HepG2 (cell line): ENCODE data around the gene ZKSCAN4. TPM values are rescaled to one million over a fixed set of nuclear protein-coding genes. Genes with fewer than 3 reads are reported as not detected.

Experiments
- ATAC-seq: fragments of 200-7000 bp; cut with Tn5 transposase; 3 replicates; pipeline ENCODE4 v1.9.1; 2020; ENCODE audit warnings: mild to moderate bottlenecking, moderate library complexity
- BruUV-seq: library from RNA; stranded (reverse); fragments of 400-500 nt; replicated peaks from 2 replicates; lab custom pipeline; 2021; lab: Mats Ljungman, UMichigan
- CTCF ChIA-PET: fragments of 300-600 bp; formaldehyde crosslinking; extraction: SDS; loops from one replicate; lab custom pipeline; 2021; ENCODE audit warnings: low total read pairs, inconsistent platforms, low intra/inter-chr PET ratio; lab: Yijun Ruan, JAX
- POLR2A ChIA-PET: fragments of 350-600 bp; sonication (Branson Sonifier 250); formaldehyde crosslinking; loops from one replicate; lab custom pipeline; 2020; ENCODE audit warnings: antibody characterized with exemption, inconsistent platforms; lab: Yijun Ruan, JAX
- DNase-seq: peaks from one replicate; pipeline ENCODE4 v3.0.0-alpha.2; 2015; ENCODE audit warnings: low spot score
- FAIRE-seq: peaks from 3 replicates; lab custom pipeline; 2011; peaks lifted over from hg19 to GRCh38; lab: Jason Lieb, UNC
- H2AFZ ChIP-seq: one replicate; pipeline ENCODE4 v1.6.1; 2011; ENCODE audit warnings: low read length, inconsistent platforms
- H3K27ac ChIP-seq: fragments of 300-600 bp; 3 replicates; pipeline ENCODE4 v1.8.0; 2011; ENCODE audit warnings: mixed run types, mild to moderate bottlenecking, mixed read lengths, low read length, inconsistent platforms; ENCODE audit not compliant: insufficient read depth; ENCODE audit errors: extremely low read length
- H3K27me3 ChIP-seq, 2 experiments: fragments of 200-600 bp in 1 of 2; 2 replicates in 1 of 2; 3 replicates in 1 of 2; pipeline versions ENCODE4 v1.6.0 to v1.8.0; 2011; ENCODE audit warnings: low read length in 2 of 2, mild to moderate bottlenecking in 2 of 2, moderate library complexity in 2 of 2, inconsistent platforms in 1 of 2; ENCODE audit not compliant: insufficient read depth in 2 of 2, control insufficient read depth in 1 of 2
- H3K36me3 ChIP-seq, 2 experiments: fragments of 200-600 bp in 1 of 2; replicated peaks in 1 of 2; 2 replicates in 1 of 2; 3 replicates in 1 of 2; pipeline versions ENCODE4 v1.5.1 to v1.8.0; 2011; ENCODE audit warnings: low read length in 2 of 2, inconsistent platforms in 1 of 2; ENCODE audit not compliant: insufficient read depth in 2 of 2, control insufficient read depth in 1 of 2
- H3K4me1 ChIP-seq: 2 replicates; pipeline ENCODE4 v1.5.1; 2012; ENCODE audit warnings: low read length, inconsistent platforms; ENCODE audit not compliant: insufficient read depth
- H3K4me2 ChIP-seq: 2 replicates; pipeline ENCODE4 v1.6.0; 2011; ENCODE audit warnings: low read depth, low read length, inconsistent platforms
- H3K4me3 ChIP-seq, 3 experiments: fragments of 200-600 bp in 1 of 3; sonication (generic), shearing (Covaris generic) in 1 of 3; replicated peaks in 1 of 3; 2 replicates each; pipeline ENCODE4 v1.5.1; 2011 to 2016; ENCODE audit warnings: low read length in 3 of 3, inconsistent platforms in 2 of 3, low read depth in 2 of 3, mild to moderate bottlenecking in 2 of 3, control low read depth in 1 of 3, mixed read lengths in 1 of 3; ENCODE audit not compliant: insufficient read depth in 1 of 3
- H3K79me2 ChIP-seq: one replicate; pipeline ENCODE4 v1.6.1; 2011; ENCODE audit warnings: low read length, inconsistent platforms; ENCODE audit not compliant: insufficient read depth
- H3K9ac ChIP-seq: 2 replicates; pipeline ENCODE4 v1.6.0; 2011; ENCODE audit warnings: mild to moderate bottlenecking, low read depth, low read length, inconsistent platforms; ENCODE audit not compliant: insufficient read depth
- H3K9me3 ChIP-seq: 2 replicates; pipeline ENCODE4 v1.5.1; 2012; ENCODE audit warnings: mild to moderate bottlenecking, low read length
- H4K20me1 ChIP-seq: 2 replicates; pipeline ENCODE4 v1.6.0; 2011; ENCODE audit warnings: inconsistent platforms, mild to moderate bottlenecking, low read length, moderate library complexity; ENCODE audit not compliant: insufficient read depth
- AHR ChIP-seq: IDR thresholded peaks from 2 replicates; pipeline ENCODE4 v1.6.1; 2018; ENCODE audit warnings: missing genetic modification reagents, missing compliant biosample characterization
- ATF7-NPFF ChIP-seq: sonication (generic); formaldehyde crosslinking; IDR thresholded peaks from 2 replicates; pipeline ENCODE4 v1.8.1; 2023; ENCODE audit warnings: mild to moderate bottlenecking, low read depth, missing genetic modification reagents, moderate library complexity
- GATAD1 ChIP-seq: IDR thresholded peaks from 2 replicates; pipeline ENCODE4 v1.6.1; 2016; ENCODE audit warnings: missing genetic modification reagents, missing compliant biosample characterization
- HCFC1 ChIP-seq: fragments of 150-350 bp; IDR thresholded peaks from 2 replicates; pipeline ENCODE4 v1.6.1; 2014; ENCODE audit warnings: low read depth, low read length
- KMT2B ChIP-seq: IDR thresholded peaks from 2 replicates; pipeline ENCODE4 v1.6.1; 2016; ENCODE audit warnings: missing genetic modification reagents, missing compliant biosample characterization
- STAT6 ChIP-seq: sonication (generic); formaldehyde crosslinking; IDR thresholded peaks from 2 replicates; pipeline ENCODE4 v1.4.0; 2020; ENCODE audit warnings: missing genetic modification reagents, mild to moderate bottlenecking, borderline replicate concordance
- TOPORS ChIP-seq: sonication (generic); formaldehyde crosslinking; IDR thresholded peaks from 2 replicates; pipeline ENCODE4 v1.8.0; 2023; ENCODE audit warnings: mild to moderate bottlenecking, missing genetic modification reagents
- XBP1 ChIP-seq: sonication (generic); formaldehyde crosslinking; IDR thresholded peaks from 2 replicates; pipeline ENCODE4 v1.5.0; 2020; ENCODE audit warnings: missing genetic modification reagents
- ZBTB25 ChIP-seq: IDR thresholded peaks from 2 replicates; pipeline ENCODE4 v1.6.1; 2018; ENCODE audit warnings: missing genetic modification reagents
- ZBTB37 ChIP-seq: sonication (generic); formaldehyde crosslinking; IDR thresholded peaks from 2 replicates; pipeline ENCODE4 v1.4.0; 2020; ENCODE audit warnings: mild to moderate bottlenecking, missing genetic modification reagents
- ZHX1 ChIP-seq: sonication (generic); formaldehyde crosslinking; IDR thresholded peaks from 2 replicates; pipeline ENCODE4 v1.8.1; 2022; ENCODE audit warnings: low read depth, mild to moderate bottlenecking, missing genetic modification reagents
- ZNF138 ChIP-seq: sonication (generic); formaldehyde crosslinking; IDR thresholded peaks from 2 replicates; pipeline ENCODE4 v1.5.0; 2020; ENCODE audit warnings: mild to moderate bottlenecking, low read depth, missing genetic modification reagents
- ZNF180 ChIP-seq: sonication (generic); formaldehyde crosslinking; IDR thresholded peaks from 2 replicates; pipeline ENCODE4 v1.4.0; 2020; ENCODE audit warnings: low read depth, missing genetic modification reagents, borderline replicate concordance
- ZNF703 ChIP-seq: sonication (generic); formaldehyde crosslinking; IDR thresholded peaks from 2 replicates; pipeline ENCODE4 v1.5.1; 2020; ENCODE audit warnings: missing genetic modification reagents, mild to moderate bottlenecking, moderate library complexity, borderline replicate concordance
- WGBS: methylation state at CpG from one replicate; pipeline ENCODE4 v1.1.6; 2017; ENCODE audit warnings: low lambda C conversion rate; 5-methylcytosine and 5-hydroxymethylcytosine counted together
- in situ Hi-C: cut with HindIII; loops from 2 replicates; pipeline ENCODE4 v1.10.0; 2017; ENCODE audit warnings: low pct_unique_long_range_greater_than_20kb; ENCODE audit not compliant: extremely low pct_ligation_motif_present
- intact Hi-C: fragments of 100-400 bp; cut with micrococcal nuclease; formaldehyde crosslinking; loops from one replicate; pipeline ENCODE4 v1.10.0; 2022; ENCODE audit not compliant: unreplicated experiment
- polyA plus RNA-seq, 8 experiments: library from polyadenylated mRNA; depleted of rRNA in 3 of 8; stranded (reverse) in 7 of 8; unstranded in 1 of 8; fragments of >200 nt; fragmentation: Illumina TruSeq in 4 of 8; extraction: Trizol in 4 of 8; gene quantifications; 2 replicates each; pipeline versions ENCODE4 v1.2.1 to v1.2.3, GENCODE V29; 2011 to 2016; ENCODE audit warnings: low read depth in 4 of 8, missing spikeins in 1 of 8, mixed read lengths in 1 of 8; ENCODE audit not compliant: insufficient read depth in 1 of 8
- total RNA-seq, 5 experiments: library from RNA; depleted of rRNA; stranded (reverse); fragments of >200 nt; fragmentation: Illumina TruSeq; extraction: Trizol; gene quantifications; 2 replicates each; pipeline ENCODE4 v1.2.3, GENCODE V29; 2016; ENCODE audit warnings: low read depth in 1 of 5

Gene ZKSCAN4
- total and polyA plus RNA-seq, 2 of the 13 experiments (the other 11 are each of a cell fraction or from before 2014, with no cell fraction given) = 2.9 to 7.8 TPM

GRCh38 chr6:28264834-28265401, 12.8 kb upstream of the ZKSCAN4 start (continued):
- TF ChIP-seq STAT6 (CRISPR knock-in tag) (no peak), ZNF180 (CRISPR knock-in tag) (no peak), ZNF703 (no peak)
- TF ChIP-seq, all 625 proteins: peak for 0

- ChIA-PET CTCF (no interaction called here), POLR2A (interaction anchor here (0.8 kb wide), 1 partner anchor 11 kb away, joined by 3 read pairs; no protein-coding TSS in a partner anchor)
- Histone ChIP-seq H3K4me2 (no peak overlapping the region), H3K27me3 (peaks cover 0 to 27% of the 10 kb centered on the region in 2 experiments; a peak in 3 of 5 replicates), H3K36me3 (no peaks in the 10 kb centered on the region), H3K27ac (no peak overlapping the region), H3K4me3 (no peak overlapping the region), H4K20me1 (no peaks in the 10 kb centered on the region), H3K9me3 (no peaks in the 10 kb centered on the region), H3K9ac (no peak overlapping the region), H3K79me2 (peaks cover 16% of the 10 kb centered on the region), H2AFZ (no peak overlapping the region), H3K4me1 (peaks cover 18% of the 10 kb centered on the region)
- in situ Hi-C loops (no loop called here), intact Hi-C loops (no loop called here)
- no peak for DNase-seq
- FAIRE-seq = no peak
- no TSS peak for BruUV-seq
- WGBS = 0% methylated on average over 2 of the region's 2 CpGs
- ATAC-seq = no peak
- TF ChIP-seq ATF7-NPFF (CRISPR knock-in tag) (no peak), ZHX1 (no peak), ZBTB37 (CRISPR knock-in tag) (no peak), XBP1 (CRISPR knock-in tag) (no peak), KMT2B (no peak), AHR (CRISPR knock-in tag) (no peak), ZBTB25 (CRISPR knock-in tag) (no peak), ZNF138 (CRISPR knock-in tag) (no peak), GATAD1 (CRISPR knock-in tag) (no peak), TOPORS (CRISPR knock-in tag) (no peak), HCFC1 (no peak)
These were observed 11.9 kb upstream of the ZKSCAN4 start for GRCh38 chr6:28263922-28264321.
